Germinal center (tissue), 1 donor: Measurements from ENCODE around the gene NFASC.

Source experiments
- DNase-seq: peaks from one replicate; pipeline ENCODE4 v3.0.0; 2012; ENCODE audit warnings: mixed read lengths, low spot score

The NFASC gene

GRCh38 chr1:204889681-204890383, 19.2 kb downstream of the NFASC start:
- DNase-seq = no peak

GRCh38 chr1:204891860-204892259, 21.2 kb downstream of the NFASC start:
- DNase-seq = no peak

GRCh38 chr1:204894031-204894430, 23.4 kb downstream of the NFASC start:
- DNase-seq = no peak

GRCh38 chr1:204894606-204895005, 23.9 kb downstream of the NFASC start:
- no peak for DNase-seq

GRCh38 chr1:204896023-204896422, 25.4 kb downstream of the NFASC start:
- DNase-seq = no peak

GRCh38 chr1:204896787-204897469, 26.3 kb downstream of the NFASC start:
- no peak for DNase-seq

GRCh38 chr1:204900721-204901120, 30.1 kb downstream of the NFASC start:
- DNase-seq = no peak

GRCh38 chr1:204902671-204903070, 32.0 kb downstream of the NFASC start:
- DNase-seq = no peak

GRCh38 chr1:204904228-204904810, 33.7 kb downstream of the NFASC start:
- DNase-seq = no peak

- no peak for DNase-seq
Measured at GRCh38 chr1:204909109-204909508, 38.4 kb downstream of the NFASC start.

GRCh38 chr1:204915861-204916495, 45.3 kb downstream of the NFASC start:
- DNase-seq = no peak

- DNase-seq = no peak
Measured at GRCh38 chr1:204917802-204918201, 47.1 kb downstream of the NFASC start.

GRCh38 chr1:204920511-204920910, 49.8 kb downstream of the NFASC start:
- no peak for DNase-seq

- no peak for DNase-seq
Measured at GRCh38 chr1:204920967-204921366, 50.3 kb downstream of the NFASC start.

- DNase-seq = no peak
Measured at GRCh38 chr1:204921855-204922516, 51.3 kb downstream of the NFASC start.

GRCh38 chr1:204923201-204923600, 52.5 kb downstream of the NFASC start:
- no peak for DNase-seq

GRCh38 chr1:204923626-204924012, 53.0 kb downstream of the NFASC start:
- DNase-seq = no peak

GRCh38 chr1:204924013-204924759, 53.5 kb downstream of the NFASC start:
- no peak for DNase-seq

GRCh38 chr1:204925701-204926100, 55.0 kb downstream of the NFASC start:
- no peak for DNase-seq

- no peak for DNase-seq
Measured at GRCh38 chr1:204927673-204928641, 57.3 kb downstream of the NFASC start.
